Cardiac fibroblast (primary cell): ENCODE data around the gene TAGLN3.

Experiments used
- DNase-seq, 2 donors: peaks; one replicate each; pipeline versions ENCODE4 v3.0.0 to v3.0.0-alpha.2; 2010; ENCODE audit warnings: low read depth in 2 of 2
- H3K4me3 ChIP-seq, 2 donors: replicated peaks in 1 of 2; 1 replicate in 1 of 2; 2 replicates in 1 of 2; pipeline ENCODE4 v1.5.1; 2011; ENCODE audit warnings: low read depth in 2 of 2, low read length in 2 of 2, mild to moderate bottlenecking in 2 of 2, moderate library complexity in 1 of 2
- CTCF ChIP-seq: IDR thresholded peaks from one replicate; pipeline ENCODE4 v1.5.1; 2011; ENCODE audit warnings: low read depth, mild to moderate bottlenecking, low read length, inconsistent platforms

The TAGLN3 gene

GRCh38 chr3:111984636-111985298 lies 14.0 kb upstream of the TAGLN3 start:
- DNase-seq, result no peak
- TF ChIP-seq CTCF, result no peak
- H3K4me3 ChIP-seq, result no peak overlapping the region

GRCh38 chr3:111986800-111987199 lies 11.9 kb upstream of the TAGLN3 start:
- TF ChIP-seq CTCF, result no peak
- no peak for DNase-seq
- no peak overlapping the region for H3K4me3 ChIP-seq

- peak; percentile 81 to 82 for DNase-seq
- peak; percentile 75 for TF ChIP-seq CTCF
- no peak overlapping the region for H3K4me3 ChIP-seq
Observed at GRCh38 chr3:111989061-111989678, 9.6 kb upstream of the TAGLN3 start.

- TF ChIP-seq CTCF, result no peak
- no peak overlapping the region for H3K4me3 ChIP-seq
- DNase-seq, result no peak
Observed at GRCh38 chr3:111993038-111993437, 5.7 kb upstream of the TAGLN3 start.

- H3K4me3 ChIP-seq, result peak overlapping the region; percentile 39 to 45
- DNase-seq, result peak in 1 of 2 donors; percentile 10
- TF ChIP-seq CTCF, result no peak
Observed at GRCh38 chr3:111999484-112000324, 982 bp downstream of the TAGLN3 start.

- no peak overlapping the region for H3K4me3 ChIP-seq
- DNase-seq, result no peak
- TF ChIP-seq CTCF, result no peak
Observed at GRCh38 chr3:112000367-112000771, 1.6 kb downstream of the TAGLN3 start.
